Measurements from ENCODE around the gene FBXO24.

FBXO24 gene

GRCh38 chr7:100574362-100575205 is 11.5 kb upstream of the FBXO24 start:
- no peak for DNase-seq (ENCODE audit: low read depth in 2 of 2)

GRCh38 chr7:100575206-100575631 is 10.9 kb upstream of the FBXO24 start:
- no peak for DNase-seq (ENCODE audit: low read depth in 2 of 2)

GRCh38 chr7:100575746-100576383 is 10.3 kb upstream of the FBXO24 start:
- DNase-seq (ENCODE audit: low read depth in 2 of 2) = no peak

- no peak for DNase-seq (ENCODE audit: low read depth in 2 of 2)
Measured at GRCh38 chr7:100576384-100576993, 9.6 kb upstream of the FBXO24 start.

- no peak for DNase-seq (ENCODE audit: low read depth in 2 of 2)
Measured at GRCh38 chr7:100577103-100577502, 9.0 kb upstream of the FBXO24 start.

GRCh38 chr7:100577507-100577906 is 8.6 kb upstream of the FBXO24 start:
- DNase-seq (ENCODE audit: low read depth in 2 of 2) = no peak

GRCh38 chr7:100578246-100579183 is 7.6 kb upstream of the FBXO24 start:
- no peak for DNase-seq (ENCODE audit: low read depth in 2 of 2)

GRCh38 chr7:100580466-100581283 is 5.5 kb upstream of the FBXO24 start:
- no peak for DNase-seq (ENCODE audit: low read depth in 2 of 2)

- DNase-seq (ENCODE audit: low read depth in 2 of 2) = no peak
Measured at GRCh38 chr7:100582041-100582579, 4.0 kb upstream of the FBXO24 start.

GRCh38 chr7:100582650-100583049 is 3.5 kb upstream of the FBXO24 start:
- no peak for DNase-seq (ENCODE audit: low read depth in 2 of 2)

GRCh38 chr7:100583132-100584053 is 2.7 kb upstream of the FBXO24 start:
- DNase-seq (ENCODE audit: low read depth in 2 of 2) = peak; percentile 59 to 70

- DNase-seq (ENCODE audit: low read depth in 2 of 2) = no peak
Measured at GRCh38 chr7:100584054-100584682, 2.0 kb upstream of the FBXO24 start.

- DNase-seq (ENCODE audit: low read depth in 2 of 2) = no peak
Measured at GRCh38 chr7:100584683-100585510, 1.2 kb upstream of the FBXO24 start.

- peak in 1 of 2 donors; percentile 46 for DNase-seq (ENCODE audit: low read depth in 2 of 2)
Measured at GRCh38 chr7:100585511-100586265, 440 bp upstream of the FBXO24 start, which contains the start of gene LRCH4. TSS of gene LRCH4 (minus strand) at chr7:100586129. CDS start at chr7:100586100, 29 bp downstream.

- no peak for DNase-seq (ENCODE audit: low read depth in 2 of 2)
Measured at GRCh38 chr7:100588438-100588837, 2.3 kb downstream of the FBXO24 start.

GRCh38 chr7:100589341-100589947 is 3.3 kb downstream of the FBXO24 start:
- DNase-seq (ENCODE audit: low read depth in 2 of 2) = no peak

All from stimulated activated CD4-positive, alpha-beta T cell treated with anti-CD3 and anti-CD28 coated beads, Interleukin-15, amount 100 ng/mL, for 48 hours (primary cell).